GM18502 (cell line): ENCODE results near the gene COA7.
A peak's percentile ranks its signal among the peaks of the same experiment; 100 is the strongest.
"Not testable (repeated sequence)": the region's sequence is repeated elsewhere in the genome, so short reads cannot be mapped to it uniquely, and the experiment has no call there.

ENCODE experiments used
- ATAC-seq: cut with Tn5 transposase; IDR thresholded peaks from one replicate; pipeline ENCODE4 v1.9.1; 2021; ENCODE audit warnings: mild to moderate bottlenecking; ENCODE audit not compliant: unreplicated experiment, poor library complexity

Gene COA7

DNA sequence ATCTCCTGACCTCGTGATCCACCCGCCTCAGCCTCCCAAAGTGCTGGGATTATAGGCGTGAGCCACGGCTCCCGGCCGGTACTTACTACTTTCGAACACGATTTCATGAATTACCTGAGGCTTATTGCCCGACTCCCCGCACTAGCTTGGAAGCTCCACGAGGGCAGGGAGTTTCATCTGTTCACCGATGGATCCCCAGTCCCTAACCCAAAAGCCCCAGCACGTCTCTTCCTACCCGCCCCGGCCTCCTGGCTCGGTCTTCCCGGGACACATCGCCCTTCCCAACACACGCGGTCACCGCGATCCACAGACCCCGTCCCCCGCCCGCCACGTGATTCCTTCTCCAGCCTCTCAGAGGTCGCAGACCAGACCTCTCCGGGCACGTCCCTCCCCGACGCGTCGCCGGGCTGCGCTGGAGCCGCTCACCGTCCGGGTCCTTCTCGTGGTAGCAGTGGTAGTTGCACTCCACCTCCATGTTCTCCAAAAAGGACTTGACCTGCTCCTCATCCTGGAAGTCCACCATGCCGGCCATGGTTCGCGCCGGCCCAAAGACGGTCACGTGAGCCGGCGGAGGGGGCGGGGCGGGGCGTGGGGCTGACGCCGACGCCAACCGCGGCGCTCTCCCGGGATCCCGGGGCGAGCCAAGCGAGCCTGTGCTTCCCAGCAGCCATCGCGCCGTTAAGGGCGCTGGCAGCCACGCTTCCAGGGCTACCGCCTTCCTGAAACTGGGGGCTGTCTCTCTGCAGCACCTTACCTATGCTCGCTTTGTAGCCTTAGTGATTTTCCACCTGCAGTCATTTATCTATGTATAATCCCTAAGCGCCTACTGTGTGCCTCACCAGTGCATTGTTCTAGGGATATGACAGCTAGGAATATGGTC lies at the start of gene COA7:
TSS of gene COA7 (minus strand) at position 553 of the 880 bp plus-strand sequence. CDS start at position 532, 21 bp downstream.
- ATAC-seq, result peak; percentile 46

DNA sequence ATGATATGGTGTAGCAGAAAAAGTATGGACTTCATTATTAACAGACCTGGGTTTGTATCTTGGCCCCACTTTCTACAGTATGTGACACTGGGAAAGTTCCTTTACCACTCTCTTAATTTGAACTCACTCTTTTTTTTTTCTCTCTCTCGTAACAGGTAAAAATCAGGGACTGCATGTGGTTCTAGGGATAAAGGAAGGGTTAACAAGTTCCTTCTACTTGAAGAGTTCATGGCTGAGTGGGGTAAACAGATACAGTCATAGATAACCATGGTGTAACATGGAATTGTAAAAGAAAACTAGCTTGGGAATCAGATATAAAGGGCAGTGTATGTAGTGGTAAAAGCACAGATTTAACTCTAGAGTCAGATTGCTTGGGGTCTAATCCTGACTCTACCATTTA lies 49.3 kb upstream of the COA7 start:
- ATAC-seq, result no peak

DNA sequence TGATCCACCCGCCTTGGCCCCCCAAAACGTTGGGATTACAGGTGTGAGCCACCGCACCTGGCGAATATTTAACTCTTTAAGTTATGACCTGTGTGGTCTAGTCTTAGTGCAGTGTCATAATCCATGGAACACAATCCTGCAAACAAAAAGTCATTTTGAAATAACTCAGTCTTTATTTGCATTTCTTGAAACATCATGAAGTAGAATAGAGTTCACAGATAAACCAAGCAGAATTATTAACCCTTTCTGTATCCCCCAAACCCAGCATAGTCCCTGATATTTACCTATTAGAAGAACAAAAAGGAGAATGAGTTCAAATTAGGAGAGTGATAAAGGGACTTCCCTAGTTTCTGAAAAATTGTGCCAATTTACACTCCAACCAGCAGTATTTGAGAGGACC lies 48.0 kb upstream of the COA7 start:
- ATAC-seq, result no peak

DNA sequence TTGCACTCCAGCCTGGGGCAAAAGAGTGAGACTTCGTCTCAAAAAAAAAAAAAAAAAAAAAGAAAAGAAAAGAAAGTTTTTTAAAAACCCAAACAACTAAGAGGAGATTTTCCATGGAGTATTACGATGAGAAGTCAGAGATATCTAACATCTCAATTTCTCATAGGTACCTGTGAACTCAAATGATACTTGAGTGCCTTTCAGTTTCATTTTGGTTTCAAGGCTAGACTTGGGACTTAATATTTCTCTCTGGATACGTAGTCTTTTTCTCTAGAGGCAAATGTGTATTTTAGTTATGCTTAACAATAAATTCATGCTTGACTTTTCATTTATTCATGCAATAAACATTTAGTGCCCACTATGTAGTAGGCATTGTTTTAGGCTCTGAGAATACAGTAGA lies 43.1 kb upstream of the COA7 start:
- no peak for ATAC-seq

- ATAC-seq, result no peak
Observed at GRCh38 chr1:52739699-52740467, 41.7 kb upstream of the COA7 start.

- ATAC-seq, result no peak
Observed at GRCh38 chr1:52738893-52739292, 40.7 kb upstream of the COA7 start.

DNA sequence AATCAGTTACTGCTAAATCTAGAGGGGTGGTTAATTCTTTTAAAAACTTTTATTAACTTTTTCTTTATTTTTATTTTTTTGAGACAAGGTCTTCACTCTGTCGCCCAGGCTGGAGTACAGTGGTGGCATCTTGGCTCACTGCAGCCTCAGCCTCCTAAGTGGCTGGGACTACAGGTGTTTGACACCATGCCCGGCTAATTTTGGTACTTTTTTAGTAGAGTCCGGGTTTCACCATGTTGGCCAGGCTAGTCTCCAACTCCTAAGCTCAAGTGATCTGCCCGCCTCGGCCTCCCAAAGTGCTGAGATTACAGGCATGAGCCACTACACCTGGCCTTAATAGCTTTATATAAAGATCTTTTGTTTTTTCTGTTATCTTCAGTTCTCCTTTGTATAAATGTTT lies 40.0 kb upstream of the COA7 start:
- no peak for ATAC-seq

- ATAC-seq, result not testable (repeated sequence)
Observed at GRCh38 chr1:52735371-52735770, 37.2 kb upstream of the COA7 start.

- no peak for ATAC-seq
Observed at GRCh38 chr1:52733368-52733767, 35.2 kb upstream of the COA7 start.

GRCh38 chr1:52727956-52728656 lies 30.0 kb upstream of the COA7 start:
- ATAC-seq, result no peak

GRCh38 chr1:52727114-52727586 lies 29.0 kb upstream of the COA7 start:
- no peak for ATAC-seq

DNA sequence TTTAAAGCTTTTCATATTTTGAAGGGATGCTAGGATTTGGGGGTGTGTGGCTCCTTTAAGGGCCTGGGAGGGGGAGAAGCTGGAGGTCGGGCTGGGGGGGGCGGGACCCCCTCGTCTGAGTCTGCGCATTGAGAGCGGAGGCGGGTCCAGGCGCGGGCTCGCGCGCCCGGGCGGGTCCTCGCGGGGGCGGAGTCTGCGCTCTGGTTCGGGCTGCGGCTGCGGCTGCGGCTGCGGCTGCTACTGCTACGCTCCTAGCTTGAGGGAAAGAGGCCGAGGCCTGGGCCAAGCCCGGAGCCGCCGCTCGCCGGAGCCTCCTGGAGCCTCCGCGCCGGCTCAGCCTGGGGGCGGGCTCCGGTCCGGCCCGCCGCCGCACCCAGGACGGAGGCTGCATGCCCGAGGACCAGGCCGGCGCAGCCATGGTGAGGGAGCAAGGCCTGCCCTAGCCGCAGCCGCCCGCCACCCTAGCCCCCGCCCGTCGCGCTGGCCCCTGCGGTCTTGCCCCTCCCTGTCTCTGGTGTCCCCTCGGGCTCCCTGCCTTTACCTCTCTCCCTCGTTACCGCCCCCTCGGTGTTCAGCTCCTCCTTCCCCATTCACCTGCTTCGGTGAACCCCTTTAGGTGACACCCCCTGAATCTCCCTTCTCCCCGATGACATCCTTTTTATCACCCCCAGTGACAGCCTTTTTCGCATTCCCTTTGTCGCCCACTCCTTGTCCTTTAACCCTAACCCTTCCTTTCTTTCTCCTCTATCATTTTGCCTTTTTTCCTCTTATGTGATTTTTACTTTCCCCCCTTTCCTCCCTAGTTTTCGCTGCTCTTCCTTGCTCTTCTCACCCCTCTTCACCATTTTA lies 28.3 kb upstream of the COA7 start, which contains the start of gene ZYG11B:
TSS of gene ZYG11B (plus strand) at position 189 of the 849 bp plus-strand sequence. CDS start at position 390, 201 bp downstream.
- ATAC-seq, result peak; percentile 96

- ATAC-seq, result no peak
Observed at GRCh38 chr1:52725903-52726264, 27.7 kb upstream of the COA7 start.

- ATAC-seq, result no peak
Observed at GRCh38 chr1:52723260-52723659, 25.1 kb upstream of the COA7 start.

GRCh38 chr1:52715296-52715695 lies 17.1 kb upstream of the COA7 start:
- not testable (repeated sequence) for ATAC-seq

GRCh38 chr1:52713590-52713989 lies 15.4 kb upstream of the COA7 start:
- ATAC-seq, result no peak

- no peak for ATAC-seq
Observed at GRCh38 chr1:52709016-52709415, 10.9 kb upstream of the COA7 start.

DNA sequence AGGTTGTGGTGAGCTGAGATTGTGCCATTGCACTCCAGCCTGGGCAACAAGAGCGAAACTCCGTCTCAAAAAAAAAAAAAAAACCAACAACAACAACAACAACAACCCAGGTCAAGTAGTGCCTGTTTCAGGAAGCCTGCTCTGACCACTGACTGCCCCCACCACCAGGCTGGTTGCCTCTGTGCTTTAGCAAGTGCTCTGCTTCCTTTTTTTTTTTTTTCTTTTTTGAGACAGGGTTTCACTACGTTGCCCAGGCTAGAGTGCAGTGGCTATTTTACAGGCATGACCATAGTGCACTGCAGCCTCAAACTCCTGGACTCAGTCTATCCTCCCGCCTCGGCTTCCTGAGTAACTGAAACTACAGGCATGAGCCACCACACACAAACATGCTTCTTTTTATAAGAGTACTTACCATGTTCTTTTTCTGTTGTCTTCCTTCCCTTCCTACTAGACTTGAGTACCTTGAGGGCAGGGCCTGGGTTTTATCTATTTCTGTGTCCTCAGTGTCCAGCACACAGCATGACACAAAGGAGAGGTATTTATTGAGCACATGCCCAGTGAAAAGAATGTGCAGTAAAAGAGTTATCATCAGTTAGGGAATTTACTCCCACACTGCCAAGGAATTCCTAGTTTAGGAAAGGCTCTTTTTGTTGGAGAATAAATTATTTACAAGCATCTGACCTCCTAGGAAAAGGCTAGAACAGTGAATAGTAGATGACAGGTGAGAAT lies 9.9 kb upstream of the COA7 start:
- no peak for ATAC-seq
